Stimulated activated CD8-positive, alpha-beta memory T cell treated with anti-CD3 and anti-CD28 coated beads, Interleukin-12 subunit alpha, Interleukin-12 subunit beta, amount 100 ng/mL, for 4 hours (primary cell): ENCODE results near the gene CRX.
A peak's percentile ranks its signal among the peaks of the same experiment; 100 is the strongest.
"Not testable (repeated sequence)": the region's sequence is repeated elsewhere in the genome, so short reads cannot be mapped to it uniquely, and the experiment has no call there.

Source experiments
- DNase-seq: peaks from one replicate; pipeline ENCODE4 v3.0.0-alpha.2; 2020; ENCODE audit warnings: low read depth

Gene CRX

GRCh38 chr19:47821460-47822020, at the start of gene CRX:
TSS of gene CRX (plus strand) at chr19:47821937. CDS start at chr19:47834444, 12,507 bp downstream.
- DNase-seq, result no peak

GRCh38 chr19:47776568-47776967, 45.2 kb upstream of the CRX start:
- DNase-seq, result no peak

- DNase-seq, result not testable (repeated sequence)
Observed at GRCh38 chr19:47777245-47778048, 44.3 kb upstream of the CRX start.

DNA sequence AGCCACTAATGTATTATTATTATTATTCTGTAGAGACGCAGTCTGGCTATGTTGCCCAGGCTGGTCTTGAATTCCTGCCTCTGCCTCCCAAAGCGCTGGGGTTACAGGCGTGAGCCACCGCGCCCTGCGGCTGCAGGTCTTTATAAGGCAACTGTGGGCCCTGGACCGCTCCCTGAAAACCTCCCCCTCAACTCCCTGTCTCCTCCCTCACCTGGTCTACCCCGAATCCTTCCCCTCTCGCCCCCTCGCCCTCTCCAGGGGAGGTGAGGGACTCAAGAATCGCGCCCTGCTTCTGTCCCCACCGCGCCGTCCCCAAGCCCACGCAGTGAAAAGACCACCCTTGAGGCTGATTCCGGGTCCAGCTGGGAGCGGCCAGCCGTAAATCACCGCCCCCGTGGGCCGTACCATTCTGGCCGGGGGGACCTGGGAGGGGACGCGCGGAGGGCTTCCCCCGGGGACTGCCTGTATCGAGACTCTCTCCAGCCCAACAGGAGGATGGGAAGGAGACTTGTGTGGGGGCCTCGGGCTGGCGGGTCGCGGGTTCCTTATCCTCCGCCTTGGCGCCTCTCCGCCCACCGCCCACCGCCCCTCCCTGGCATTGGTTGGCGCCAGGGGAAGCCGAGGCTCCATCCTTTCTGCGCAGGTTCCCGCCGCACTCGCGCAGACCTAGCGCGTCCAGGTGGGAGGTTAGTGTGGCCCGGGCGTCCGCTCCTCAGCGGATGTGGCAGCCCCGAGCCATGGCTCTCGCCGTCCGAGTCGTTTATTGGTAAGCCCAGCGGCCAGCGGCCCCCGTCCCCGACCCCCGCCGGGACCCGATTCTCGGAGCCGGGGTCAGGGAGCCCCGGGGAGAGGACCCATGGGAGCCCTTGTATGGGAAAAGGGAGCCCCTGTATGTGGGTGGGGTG, 43.4 kb upstream of the CRX start, which contains the start of gene SELENOW:
SELENOW (plus strand) TSS at position 655 of the 905 bp plus-strand sequence; CDS start at position 738, 83 bp downstream.
- peak; percentile 61 for DNase-seq

GRCh38 chr19:47778954-47779351, 42.8 kb upstream of the CRX start:
- DNase-seq, result no peak

DNA sequence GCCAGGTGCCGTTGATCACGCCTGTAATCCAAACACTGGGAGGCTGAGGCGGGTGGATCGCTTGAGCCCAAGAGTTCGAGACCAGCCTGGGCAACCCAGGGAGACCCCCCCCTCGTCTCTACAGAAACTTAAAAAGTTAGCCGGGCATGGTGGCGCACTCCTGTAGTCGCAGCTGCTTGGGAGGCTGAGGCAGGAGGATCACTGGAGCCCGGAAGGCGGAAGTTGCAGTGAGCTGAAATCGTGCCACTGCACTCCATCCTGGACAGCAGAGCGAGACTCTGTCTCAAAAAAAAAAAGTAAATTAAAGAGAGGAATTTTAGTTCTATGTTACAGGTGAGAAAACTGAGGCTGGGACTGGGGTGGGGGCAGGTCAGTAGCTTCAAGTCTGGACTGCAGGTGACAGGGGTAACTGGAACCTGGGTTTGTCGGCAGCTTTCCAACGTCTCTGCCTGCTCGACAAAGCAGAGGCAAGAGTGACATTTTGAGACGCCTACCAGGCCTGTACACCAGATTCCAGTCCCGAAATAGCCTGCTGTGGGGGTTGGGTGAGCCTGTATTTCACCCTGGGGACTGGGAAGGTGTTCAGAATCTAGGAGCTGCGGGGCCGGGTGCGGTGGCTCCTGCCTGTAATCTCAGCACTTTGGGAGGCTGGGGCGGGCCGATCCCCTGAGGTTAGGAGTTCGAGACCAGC, 42.1 kb upstream of the CRX start:
- DNase-seq, result no peak

- no peak for DNase-seq
Observed at GRCh38 chr19:47780215-47780551, 41.6 kb upstream of the CRX start.

DNA sequence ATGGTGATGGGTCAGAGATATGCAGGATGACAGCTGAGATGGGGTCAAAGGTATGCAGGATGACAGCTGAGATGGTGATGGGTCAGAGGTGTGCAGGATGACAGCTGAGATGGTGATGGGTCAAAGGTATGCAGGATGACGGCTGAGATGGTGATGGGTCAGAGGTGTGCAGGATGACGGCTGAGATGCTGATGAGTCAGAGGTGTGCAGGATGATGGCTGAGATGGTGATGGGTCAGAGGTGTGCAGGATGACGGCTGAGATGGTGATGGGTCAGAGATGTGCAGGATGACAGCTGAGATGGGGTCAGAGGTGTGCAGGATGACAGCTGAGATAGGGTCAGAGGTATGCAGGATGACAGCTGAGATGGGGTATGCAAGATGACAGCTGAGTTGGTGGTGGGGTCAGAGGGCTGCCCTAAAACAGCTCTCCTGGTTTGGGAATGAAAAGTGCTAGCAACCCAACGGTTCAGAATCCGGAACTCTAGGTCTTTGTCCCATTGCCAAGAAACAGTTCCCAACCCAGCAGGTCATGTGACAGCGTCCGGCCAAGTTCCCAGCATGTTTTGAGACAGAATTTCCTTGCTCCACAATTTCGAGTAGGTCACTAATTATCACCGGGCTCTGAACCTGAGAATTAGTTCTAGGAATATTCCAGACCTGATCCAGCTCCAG, 40.0 kb upstream of the CRX start:
- no peak for DNase-seq

DNA sequence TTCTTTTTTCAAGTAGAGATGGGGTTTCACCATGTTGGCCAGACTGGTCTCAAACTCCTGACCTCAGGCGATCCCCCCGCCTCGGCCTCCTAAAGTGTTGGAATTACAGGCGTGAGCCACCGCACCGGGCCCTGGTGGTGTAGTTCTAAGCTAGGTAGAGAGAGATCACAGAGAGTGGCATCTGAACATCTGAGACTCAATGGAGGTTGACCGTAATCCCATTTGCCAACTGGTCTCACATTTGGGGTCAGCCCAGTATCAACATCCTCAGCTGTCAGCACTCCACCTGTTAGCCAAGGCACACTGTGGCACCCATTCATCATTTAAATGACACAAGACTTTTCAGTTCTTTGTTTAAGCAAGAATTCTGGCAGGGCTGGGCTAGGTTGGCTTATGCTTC, 35.2 kb upstream of the CRX start:
- no peak for DNase-seq

DNA sequence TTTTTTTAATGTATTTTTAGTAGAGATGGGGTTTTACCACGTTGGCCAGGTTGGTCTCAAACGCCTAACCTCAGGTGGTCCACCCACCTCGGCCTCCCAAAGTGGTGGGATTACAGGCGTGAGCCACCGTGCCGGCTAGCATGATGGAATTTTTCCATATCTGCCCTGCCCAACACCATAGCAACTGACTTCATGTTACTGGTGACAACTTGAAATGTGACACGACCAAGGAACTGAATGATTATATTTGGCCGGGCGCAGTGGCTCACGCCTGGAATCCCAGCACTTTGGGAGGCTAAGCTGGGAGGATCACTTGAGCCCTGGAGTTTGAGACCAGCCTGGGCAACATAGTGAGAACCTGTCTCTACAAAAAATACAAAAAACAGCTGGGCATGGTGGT, 34.4 kb upstream of the CRX start:
- not testable (repeated sequence) for DNase-seq

GRCh38 chr19:47789811-47790210, 31.9 kb upstream of the CRX start:
- DNase-seq, result not testable (repeated sequence)

GRCh38 chr19:47790398-47790814, 31.3 kb upstream of the CRX start:
- peak; percentile 58 for DNase-seq

GRCh38 chr19:47792616-47793015, 29.1 kb upstream of the CRX start:
- no peak for DNase-seq

- no peak for DNase-seq
Observed at GRCh38 chr19:47794526-47794925, 27.2 kb upstream of the CRX start.

GRCh38 chr19:47796785-47797184, 25.0 kb upstream of the CRX start:
- DNase-seq, result no peak

- DNase-seq, result no peak
Observed at GRCh38 chr19:47797996-47798903, 23.5 kb upstream of the CRX start.

DNA sequence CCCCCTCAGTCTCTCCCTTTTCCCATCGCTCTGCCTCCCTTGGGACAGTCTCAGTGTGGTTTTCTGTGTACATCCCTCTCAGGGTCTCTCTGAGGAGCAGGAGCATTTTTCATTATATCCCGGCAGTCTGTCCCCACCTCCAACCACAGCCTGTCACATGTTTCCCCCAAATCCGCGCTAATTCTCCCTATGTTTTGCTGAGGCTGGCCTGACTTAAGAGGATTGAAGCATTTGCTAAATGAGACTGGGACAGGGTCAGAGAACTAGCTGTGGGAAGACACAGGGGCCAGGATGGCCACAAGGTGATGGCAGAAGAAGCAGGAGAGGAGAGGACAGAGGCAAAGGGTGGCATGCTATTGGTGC, 22.9 kb upstream of the CRX start:
- DNase-seq, result no peak

DNA sequence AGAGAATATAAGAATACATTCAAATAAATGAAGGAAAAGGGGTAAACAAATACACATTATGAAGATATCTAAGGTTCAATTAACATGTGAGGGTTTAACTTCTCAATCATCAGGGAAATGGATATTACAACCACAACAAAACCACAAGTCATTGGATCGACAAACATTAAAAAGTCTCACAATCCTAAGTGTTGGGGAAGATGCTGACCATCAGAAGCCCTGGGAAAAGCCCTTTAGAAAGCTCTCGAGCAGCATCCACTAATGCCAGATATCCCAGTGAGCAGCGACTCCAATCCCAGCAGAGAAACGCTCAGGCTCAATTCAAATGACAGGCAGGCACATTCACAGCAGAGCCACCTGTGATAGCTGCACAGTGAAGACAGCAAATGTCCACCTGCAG, 20.5 kb upstream of the CRX start:
- DNase-seq, result no peak

DNA sequence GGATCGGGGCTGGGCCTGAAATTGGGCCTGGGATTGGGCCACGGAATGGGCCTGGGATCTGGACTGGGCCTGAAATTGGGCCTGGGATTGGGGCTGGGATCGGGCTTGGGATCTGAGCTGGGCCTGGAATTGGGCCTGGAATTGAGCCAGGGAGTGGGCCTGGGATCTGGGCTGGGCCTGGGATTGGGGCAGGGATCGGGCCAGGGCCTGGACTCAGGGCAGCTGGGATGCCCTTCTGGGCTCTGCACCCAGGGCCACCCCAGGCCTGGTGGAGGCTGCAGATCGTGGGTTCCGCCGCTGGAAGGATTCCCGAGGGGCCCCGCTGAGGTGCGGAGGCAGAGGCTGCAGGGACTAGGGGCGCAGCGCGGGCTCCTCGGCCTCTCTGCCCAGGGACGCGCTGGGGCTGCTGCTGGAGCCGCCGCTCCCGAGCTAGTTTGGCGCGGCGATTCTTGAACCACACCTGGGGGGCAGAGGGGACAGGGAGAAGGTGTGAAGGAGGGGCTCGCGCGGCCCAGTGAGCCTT, 19.2 kb upstream of the CRX start:
- no peak for DNase-seq

- not testable (repeated sequence) for DNase-seq
Observed at GRCh38 chr19:47803148-47803547, 18.6 kb upstream of the CRX start.
